EH (cell line): Measurements from ENCODE around the gene SUPT7L.
"Not testable (repeated sequence)": the region's sequence is repeated elsewhere in the genome, so short reads cannot be mapped to it uniquely, and the experiment has no call there.

Experiments used
- DNase-seq: peaks from one replicate; pipeline ENCODE4 v3.0.0-alpha.2; 2015; ENCODE audit warnings: low read depth

The SUPT7L gene

GRCh38 chr2:27685577-27685976, 22.2 kb upstream of the SUPT7L start:
- DNase-seq, result no peak

DNA sequence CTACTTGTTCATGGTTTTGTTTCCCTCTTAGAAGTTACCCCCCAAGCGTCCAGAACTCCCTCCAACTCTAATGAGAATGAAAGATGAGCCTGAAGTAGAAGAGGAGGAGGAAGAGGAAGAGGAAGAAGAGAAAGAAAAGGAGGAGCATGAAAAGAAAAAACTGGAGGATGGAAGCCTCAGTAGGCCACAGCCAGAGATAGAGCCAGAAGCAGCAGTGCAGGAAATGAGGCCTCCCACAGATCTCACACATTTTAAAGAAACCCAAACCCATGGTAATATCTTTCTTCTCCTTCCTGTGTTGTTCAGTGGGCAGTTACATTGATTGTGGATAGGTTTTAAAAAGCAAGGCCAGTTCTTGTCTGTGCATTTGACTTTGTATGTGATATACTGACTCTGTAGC, 21.6 kb upstream of the SUPT7L start:
- DNase-seq, result not testable (repeated sequence)

GRCh38 chr2:27683390-27684071, 20.1 kb upstream of the SUPT7L start:
- DNase-seq, result peak; percentile 88

DNA sequence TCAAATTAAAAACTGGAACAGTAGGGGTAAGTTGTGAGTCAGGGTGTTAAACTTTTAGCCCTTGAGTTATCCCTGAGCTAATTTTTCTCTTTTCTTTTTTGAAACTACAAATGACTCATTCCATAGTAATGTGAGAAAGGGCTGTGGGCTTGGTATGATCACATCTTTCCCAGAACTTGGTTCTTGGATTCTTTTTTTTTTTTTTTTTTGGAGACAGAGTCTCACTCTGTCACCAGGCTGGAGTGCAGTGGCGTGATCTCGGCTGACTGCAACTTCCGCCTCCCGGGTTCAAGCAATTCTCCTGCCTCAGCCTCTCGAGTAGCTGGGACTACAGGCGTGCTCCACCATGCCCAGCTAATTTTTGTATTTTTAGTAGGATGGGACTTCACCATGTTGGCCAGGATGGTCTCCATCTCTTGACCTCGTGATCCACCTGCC, 18.9 kb upstream of the SUPT7L start:
- peak; percentile 95 for DNase-seq

DNA sequence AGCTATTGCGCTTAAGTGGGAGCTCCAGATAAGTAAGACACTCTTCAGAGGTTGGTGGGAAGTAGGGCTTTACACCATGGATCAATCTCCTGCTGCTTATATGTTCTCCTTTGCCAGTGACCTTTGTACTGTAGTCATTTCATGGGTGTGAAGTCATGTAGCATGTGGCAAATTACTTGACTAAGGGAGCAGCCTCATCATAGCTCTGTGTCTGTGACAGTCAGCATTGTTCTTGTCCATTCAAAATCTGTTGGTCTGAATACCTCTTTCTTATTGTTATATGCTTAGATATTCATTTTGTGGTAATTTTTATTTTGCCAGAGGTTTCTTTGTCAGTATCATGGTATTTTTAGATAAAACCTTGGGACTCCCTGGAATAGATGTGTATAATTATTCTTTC, 18.4 kb upstream of the SUPT7L start:
- DNase-seq, result peak; percentile 76

DNA sequence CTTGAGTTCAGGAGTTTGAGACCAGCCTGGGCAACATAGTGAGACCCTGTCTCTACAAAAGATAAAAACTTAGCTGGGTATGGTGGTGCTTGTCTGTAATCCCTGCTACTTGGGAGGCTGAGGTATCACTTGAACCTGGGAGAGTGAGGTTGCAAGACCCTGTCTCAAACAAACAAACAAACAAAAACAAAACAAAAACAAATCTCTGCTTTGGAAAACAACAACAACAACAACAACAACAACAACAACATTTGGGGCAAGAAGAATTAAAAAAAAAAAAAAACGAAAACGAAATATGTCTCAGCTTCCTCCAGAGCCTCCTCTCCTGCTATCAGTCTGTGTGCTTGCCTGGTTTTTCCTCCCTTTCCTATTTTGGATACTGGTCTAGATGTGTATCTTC, 17.2 kb upstream of the SUPT7L start:
- no peak for DNase-seq

DNA sequence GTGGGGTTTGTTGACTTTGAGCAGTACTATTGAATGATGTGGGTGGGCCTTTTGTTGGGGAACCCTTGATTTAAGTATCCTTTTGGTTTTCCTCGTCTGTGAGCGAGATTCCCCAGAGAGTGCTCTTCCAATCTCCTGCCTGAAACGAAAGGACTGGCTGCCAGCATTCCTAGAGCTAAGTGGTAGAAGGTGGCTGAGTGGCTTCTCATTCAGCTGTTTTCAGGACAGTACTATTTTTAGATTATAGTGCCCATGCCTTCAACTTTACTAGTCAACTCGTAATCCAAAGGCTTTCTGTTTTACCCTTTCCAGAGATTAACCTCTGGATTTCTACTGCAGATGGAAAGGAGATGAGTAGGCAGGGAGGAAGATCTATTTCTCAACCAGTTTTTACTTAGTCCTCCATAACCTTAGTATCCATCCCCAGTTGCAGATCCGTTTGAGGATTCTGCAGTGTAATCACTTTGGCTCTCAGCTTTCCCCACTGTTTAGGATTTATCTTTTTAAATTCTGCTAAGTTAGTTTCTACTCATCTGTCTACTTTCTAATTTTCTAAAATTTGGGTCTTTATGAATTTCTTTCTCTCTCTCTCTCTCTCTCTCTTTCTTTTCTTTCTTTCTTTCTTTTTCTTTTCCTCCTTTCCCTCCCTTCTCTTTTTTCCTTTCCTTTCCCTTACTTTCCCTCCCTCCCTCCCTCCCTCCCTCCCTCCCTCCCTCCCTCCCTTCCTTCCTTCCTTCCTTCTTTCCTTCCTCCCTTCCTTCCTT, 9.5 kb upstream of the SUPT7L start:
- DNase-seq, result no peak

DNA sequence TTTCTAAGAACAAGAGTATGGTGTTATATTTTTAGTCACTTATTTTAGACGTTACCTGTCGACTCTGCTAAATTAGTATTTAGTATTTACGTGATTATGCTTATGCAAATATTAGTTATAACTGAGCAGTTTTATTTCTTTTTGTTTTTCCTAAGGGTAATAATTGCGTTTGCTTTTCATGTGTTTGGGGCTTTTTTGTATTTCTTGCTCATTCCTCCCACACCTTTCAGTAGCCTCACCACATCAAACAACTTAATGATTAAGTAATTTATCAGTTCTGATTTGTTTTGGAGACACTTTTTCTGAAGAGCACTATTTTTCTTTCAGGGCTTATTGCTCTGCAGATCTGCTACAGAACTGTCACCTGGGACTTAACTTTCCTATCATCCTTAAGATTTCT, 7.8 kb upstream of the SUPT7L start:
- DNase-seq, result no peak

- no peak for DNase-seq
Observed at GRCh38 chr2:27667446-27667845, 4.0 kb upstream of the SUPT7L start.

GRCh38 chr2:27664622-27665363, 1.4 kb upstream of the SUPT7L start:
- no peak for DNase-seq

- DNase-seq, result no peak
Observed at GRCh38 chr2:27664154-27664574, 750 bp upstream of the SUPT7L start.

DNA sequence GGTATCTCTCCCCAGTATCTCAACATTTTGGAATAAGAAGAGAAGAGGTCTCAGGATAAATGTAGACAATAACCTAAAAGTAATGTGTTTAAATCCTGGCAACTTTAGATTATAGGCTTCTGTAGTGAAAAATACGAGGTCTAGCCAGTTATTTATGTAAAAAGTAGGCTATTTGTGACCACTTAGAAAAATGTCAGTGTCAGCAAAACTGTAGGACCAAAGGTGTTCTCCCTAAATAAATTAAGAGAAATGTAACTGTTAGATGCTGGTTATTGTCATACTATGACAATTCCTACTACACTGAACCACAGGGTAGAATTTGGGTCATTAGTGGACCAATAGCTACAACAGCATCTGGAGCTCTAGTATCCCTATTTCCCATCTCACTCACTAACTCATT, 2.0 kb downstream of the SUPT7L start:
- no peak for DNase-seq

GRCh38 chr2:27655155-27655951, 8.1 kb downstream of the SUPT7L start:
- peak; percentile 46 for DNase-seq

DNA sequence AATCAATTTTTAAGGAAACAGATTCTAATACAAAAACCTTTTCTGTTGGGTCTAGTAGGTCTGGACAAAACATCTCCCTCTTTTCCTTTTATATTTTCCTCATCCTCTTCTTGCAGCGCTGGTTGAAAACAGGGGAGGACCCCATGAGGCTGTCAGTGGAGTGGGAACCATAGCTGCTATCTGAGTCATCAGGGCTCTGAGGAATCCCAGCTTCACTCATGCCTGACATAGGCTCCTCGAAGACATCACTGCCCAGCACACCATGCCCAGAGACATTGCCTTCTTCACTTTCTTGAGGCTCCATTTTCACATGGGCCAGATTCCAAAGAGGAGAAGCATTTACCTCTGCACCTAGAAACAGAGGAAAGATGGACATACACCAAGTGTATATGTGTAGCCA, 10.0 kb downstream of the SUPT7L start:
- peak; percentile 22 for DNase-seq

DNA sequence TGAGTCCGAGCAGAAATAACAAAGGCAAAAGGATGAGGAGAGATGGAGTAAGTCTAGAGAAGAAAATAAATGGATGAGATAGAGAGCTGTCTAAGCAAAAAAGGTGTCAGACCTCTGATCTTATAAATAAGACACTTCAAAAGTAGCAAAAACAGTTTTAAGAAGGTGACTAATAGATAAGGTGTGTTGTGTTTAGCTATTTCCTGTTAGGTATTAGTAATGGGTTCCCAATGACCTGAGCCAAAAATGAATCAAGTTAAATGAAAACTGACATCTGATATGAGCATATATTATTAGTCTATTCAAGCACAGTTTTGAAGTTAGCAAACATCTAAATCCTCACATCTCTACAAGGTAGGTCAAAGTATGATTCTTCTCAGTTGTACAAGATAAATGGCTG, 10.6 kb downstream of the SUPT7L start:
- no peak for DNase-seq

GRCh38 chr2:27652341-27652740, 11.1 kb downstream of the SUPT7L start:
- no peak for DNase-seq

DNA sequence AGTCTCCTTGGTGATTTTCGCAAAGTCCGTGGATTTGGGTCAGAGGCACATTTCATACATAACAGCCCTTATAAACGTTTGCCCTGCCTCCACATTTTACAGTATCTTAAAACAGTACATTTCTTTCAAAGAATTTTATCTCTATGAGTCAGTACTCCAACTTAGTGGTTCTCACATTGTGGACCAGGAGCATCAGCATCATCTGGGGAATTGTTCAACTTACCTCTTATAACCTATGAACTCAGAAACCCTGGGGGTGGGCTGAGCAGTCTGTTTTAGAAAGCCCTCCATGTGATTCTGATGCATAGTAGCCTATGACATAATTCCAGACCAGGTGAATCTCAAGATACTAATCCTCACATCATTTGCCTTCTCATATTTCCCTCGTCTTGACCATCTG, 12.4 kb downstream of the SUPT7L start:
- no peak for DNase-seq

- DNase-seq, result no peak
Observed at GRCh38 chr2:27647737-27648136, 15.7 kb downstream of the SUPT7L start.

- peak; percentile 45 for DNase-seq
Observed at GRCh38 chr2:27647289-27647688, 16.1 kb downstream of the SUPT7L start.

- no peak for DNase-seq
Observed at GRCh38 chr2:27645197-27645596, 18.2 kb downstream of the SUPT7L start.

DNA sequence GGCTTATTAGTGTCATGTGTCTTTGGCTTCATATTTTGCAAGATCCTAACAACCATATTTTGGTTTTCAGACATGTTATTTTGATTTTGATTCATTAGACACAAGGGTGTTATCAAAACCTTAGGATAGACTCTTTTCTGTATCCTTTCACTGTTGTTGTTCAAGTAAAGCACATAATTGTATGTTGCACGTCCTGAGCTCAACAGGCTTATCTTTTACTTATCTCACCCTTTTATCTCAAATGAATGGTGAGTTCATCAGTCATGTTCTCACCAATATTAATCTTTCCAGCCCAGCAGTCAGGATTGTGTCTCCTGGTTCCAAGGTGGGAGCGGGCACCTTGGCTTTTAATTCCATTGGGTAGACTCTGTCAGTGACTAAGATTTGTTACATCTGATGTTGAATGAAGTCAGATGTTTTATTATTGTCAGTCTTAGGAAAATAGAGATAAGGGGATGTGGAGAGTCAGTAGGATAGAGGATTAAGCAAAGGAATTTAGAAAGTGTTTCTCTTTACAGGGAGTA, 22.6 kb downstream of the SUPT7L start:
- DNase-seq, result no peak

- DNase-seq, result peak; percentile 54
Observed at GRCh38 chr2:27638709-27639108, 24.7 kb downstream of the SUPT7L start.
